GM13976 (cell line): ENCODE data around the gene PRKAG2.

Experiments
- DNase-seq: peaks from one replicate; pipeline ENCODE4 v3.0.0; 2012; ENCODE audit warnings: low spot score
- in situ Hi-C: fragments of 300-500 bp; cut with MboI; formaldehyde crosslinking; loops from one replicate; pipeline ENCODE4 v1.12.0; 2022; ENCODE audit warnings: low sequenced_read_pairs, mixed read lengths, inconsistent platforms; ENCODE audit not compliant: unreplicated experiment
- TF ChIP-seq, protein P1 (sequence below): IDR thresholded peaks from 2 replicates; pipeline ENCODE4 v1.5.1; 2012; ENCODE audit warnings: borderline replicate concordance, mild to moderate bottlenecking; ENCODE audit not compliant: insufficient read depth; ENCODE audit errors: extremely low read depth, missing control alignments, control extremely low read depth

PRKAG2 gene

GRCh38 chr7:151699928-151700319 is 177.0 kb downstream of the PRKAG2 start:
- in situ Hi-C loops, result no loop called here
- TF ChIP-seq, protein P1, sequence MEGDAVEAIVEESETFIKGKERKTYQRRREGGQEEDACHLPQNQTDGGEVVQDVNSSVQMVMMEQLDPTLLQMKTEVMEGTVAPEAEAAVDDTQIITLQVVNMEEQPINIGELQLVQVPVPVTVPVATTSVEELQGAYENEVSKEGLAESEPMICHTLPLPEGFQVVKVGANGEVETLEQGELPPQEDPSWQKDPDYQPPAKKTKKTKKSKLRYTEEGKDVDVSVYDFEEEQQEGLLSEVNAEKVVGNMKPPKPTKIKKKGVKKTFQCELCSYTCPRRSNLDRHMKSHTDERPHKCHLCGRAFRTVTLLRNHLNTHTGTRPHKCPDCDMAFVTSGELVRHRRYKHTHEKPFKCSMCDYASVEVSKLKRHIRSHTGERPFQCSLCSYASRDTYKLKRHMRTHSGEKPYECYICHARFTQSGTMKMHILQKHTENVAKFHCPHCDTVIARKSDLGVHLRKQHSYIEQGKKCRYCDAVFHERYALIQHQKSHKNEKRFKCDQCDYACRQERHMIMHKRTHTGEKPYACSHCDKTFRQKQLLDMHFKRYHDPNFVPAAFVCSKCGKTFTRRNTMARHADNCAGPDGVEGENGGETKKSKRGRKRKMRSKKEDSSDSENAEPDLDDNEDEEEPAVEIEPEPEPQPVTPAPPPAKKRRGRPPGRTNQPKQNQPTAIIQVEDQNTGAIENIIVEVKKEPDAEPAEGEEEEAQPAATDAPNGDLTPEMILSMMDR, result no peak
- DNase-seq, result no peak

DNA sequence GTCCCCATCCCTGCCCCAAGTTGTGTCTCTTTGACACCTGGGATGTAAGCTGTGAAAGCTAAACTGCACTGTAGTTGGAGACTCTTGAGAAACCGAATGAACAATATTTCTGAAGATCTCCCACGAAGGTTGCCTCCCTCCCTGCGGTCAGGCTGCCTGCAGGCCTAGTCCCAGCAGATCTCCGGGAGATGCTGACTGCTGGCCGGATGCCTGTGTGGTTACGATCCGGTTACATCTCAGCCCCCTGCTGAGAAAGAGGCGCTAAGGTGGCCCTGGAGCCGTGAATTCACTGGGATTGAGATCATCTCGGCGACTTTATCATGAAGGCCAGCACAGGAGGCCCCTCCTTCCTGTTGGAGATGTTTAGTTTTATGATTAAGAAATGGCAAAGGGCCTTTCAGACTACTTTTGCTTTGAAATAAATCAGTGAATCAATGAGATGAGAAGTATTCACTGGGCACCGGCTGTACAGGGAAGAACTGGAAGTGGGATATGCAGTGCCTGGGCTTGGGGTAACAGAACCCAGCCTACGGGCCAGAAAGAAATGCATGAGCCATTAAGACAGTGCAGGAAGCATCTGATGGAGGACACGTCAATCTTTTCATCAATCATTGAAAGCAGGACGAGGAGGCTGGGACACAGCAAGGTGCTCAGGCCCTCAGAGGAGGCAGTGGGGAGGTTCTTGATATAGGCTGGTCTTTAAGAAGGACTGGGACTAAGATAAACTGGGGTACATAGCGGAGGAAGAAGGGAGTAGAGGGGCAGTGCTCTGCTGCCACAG is 177.6 kb downstream of the PRKAG2 start:
- in situ Hi-C loops, result no loop called here
- DNase-seq, result no peak
- TF ChIP-seq, protein P1, result no peak

DNA sequence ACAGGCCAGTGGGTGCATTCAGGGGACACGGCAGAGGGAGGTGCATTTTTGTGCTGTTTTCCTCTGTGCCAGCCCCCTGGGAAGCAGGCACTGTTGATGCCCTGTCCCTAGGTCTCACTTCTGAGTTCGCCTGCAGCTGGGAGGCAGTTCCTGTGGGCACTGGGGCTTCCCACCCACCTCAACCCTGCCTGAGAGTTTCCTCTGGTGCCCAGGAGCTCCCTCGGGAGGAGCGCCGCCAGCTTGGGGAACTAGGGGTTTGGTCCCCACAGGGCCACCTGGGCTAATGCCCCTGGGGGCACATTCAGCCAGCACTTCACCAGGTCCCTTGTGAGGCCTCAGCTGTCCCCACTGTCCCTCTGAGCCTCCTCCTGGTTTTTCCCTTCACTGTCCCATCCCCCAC is 179.0 kb downstream of the PRKAG2 start:
- DNase-seq, result no peak
- TF ChIP-seq, protein P1, result no peak
- in situ Hi-C loops, result no loop called here

- in situ Hi-C loops, result no loop called here
- DNase-seq, result no peak
These were observed 179.4 kb downstream of the PRKAG2 start for GRCh38 chr7:151697515-151697895.

GRCh38 chr7:151696721-151697514 is 180.0 kb downstream of the PRKAG2 start:
- in situ Hi-C loops, result no loop called here
- no peak for DNase-seq
- TF ChIP-seq, protein P1, result no peak

More at GRCh38 chr7:151697515-151697895, 179.4 kb downstream of the PRKAG2 start:
- TF ChIP-seq, protein P1, result no peak

GRCh38 chr7:151695951-151696541 is 180.9 kb downstream of the PRKAG2 start:
- DNase-seq, result no peak
- in situ Hi-C loops, result no loop called here
- TF ChIP-seq, protein P1, result no peak
